Stimulated activated CD8-positive, alpha-beta memory T cell treated with anti-CD3 and anti-CD28 coated beads, Interleukin-4, amount 100 ng/mL, for 48 hours (primary cell): ENCODE measurements around the gene ZNF383.
"Not testable (repeated sequence)": the region's sequence is repeated elsewhere in the genome, so short reads cannot be mapped to it uniquely, and the experiment has no call there.

Source experiments
- DNase-seq: peaks from one replicate; pipeline ENCODE4 v3.0.0-alpha.2; 2020

The ZNF383 gene

GRCh38 chr19:37217775-37218591 lies at the start of gene ZNF383:
ZNF383 (plus strand) TSS chr19:37218214; CDS start chr19:37230454, 12,240 bp downstream.
- DNase-seq = peak; percentile 86

DNA sequence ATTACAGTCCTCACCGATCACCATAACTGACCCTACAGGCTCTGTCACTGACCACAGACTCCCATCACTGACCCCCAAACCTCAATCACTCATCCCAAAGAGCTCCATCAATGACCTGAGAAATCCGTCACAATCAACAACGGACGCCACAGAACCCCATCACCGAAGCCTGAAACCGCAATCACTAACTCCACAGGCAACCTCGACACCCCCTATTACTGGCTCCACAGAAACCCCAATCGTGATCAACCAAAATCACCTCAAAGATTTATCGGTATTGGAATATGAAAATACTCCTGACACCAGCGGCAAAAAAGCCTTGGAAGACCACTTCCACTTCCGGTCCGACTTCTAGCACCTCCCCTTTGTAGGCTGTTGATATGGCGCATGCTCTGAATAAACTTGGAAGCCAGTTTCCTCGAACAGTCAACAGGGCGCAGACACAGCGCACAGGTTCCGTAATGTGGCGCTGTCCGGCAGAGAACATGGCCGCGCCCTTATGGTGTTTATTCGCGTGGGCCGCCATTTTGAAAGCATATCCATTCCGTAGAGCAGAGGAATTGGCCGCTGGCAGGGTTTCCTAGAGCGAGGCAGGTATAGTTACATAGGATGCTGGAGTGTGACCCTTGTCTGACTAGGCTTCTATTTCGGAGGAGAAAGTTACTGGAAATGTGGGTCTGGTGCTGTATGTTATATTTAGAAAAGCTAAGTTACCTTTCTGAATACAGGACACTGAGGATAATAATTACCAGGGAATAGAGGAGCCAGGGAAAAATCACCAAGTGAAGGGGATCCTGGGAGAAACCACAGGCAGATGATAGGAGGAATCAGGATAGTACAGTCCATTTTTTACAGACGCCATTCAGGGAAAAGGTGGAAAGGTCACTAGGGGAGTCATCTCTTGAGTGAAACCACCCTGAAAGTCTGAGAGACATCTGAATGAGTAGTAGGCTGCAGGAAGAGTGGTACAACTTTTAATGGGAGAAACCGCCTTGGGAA lies 45.3 kb upstream of the ZNF383 start, which contains the start of gene ZNF585A:
TSS of gene ZNF585A (minus strand) at position 328 of the 999 bp plus-strand sequence. CDS start 2,785 bp downstream, outside the sequence.
- peak; percentile 88 for DNase-seq

GRCh38 chr19:37186071-37186470 lies 31.9 kb upstream of the ZNF383 start:
- not testable (repeated sequence) for DNase-seq

- DNase-seq = not testable (repeated sequence)
These were observed 22.8 kb upstream of the ZNF383 start for GRCh38 chr19:37195248-37195647.

- not testable (repeated sequence) for DNase-seq
These were observed 20.9 kb upstream of the ZNF383 start for GRCh38 chr19:37197115-37197514.

DNA sequence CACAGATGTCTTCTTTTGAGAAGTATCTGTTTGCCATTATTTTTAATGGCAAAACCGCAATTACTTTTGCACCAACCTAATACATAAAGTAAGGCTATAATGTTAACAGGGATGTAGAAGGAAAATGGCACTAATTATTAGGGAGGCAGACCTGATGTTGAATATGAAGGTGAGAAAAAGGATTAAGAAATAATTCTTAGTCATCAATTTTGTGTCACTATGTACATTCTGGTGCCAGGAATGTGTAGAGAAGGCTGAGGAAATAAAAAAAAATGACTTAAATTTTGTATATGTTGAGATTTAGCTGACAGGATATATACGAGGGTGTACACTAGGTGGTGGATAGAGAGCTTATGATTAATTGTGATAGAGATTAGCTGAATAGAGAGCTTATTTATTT lies 20.2 kb upstream of the ZNF383 start:
- DNase-seq = no peak

DNA sequence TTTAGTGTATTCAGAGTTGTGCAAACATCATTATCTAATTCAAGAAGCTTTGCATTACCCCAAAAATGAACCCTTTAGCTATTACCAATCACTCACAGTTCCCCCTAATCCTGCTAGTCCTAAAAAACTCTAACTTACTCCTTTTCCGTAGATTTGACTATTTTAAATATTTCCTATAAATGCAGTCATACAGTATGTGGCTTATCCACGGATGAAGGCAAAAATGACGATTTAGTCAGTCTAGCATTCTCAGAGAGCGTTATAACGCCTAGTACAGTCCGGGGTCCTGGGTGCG lies 587 bp upstream of the ZNF383 start:
- DNase-seq = no peak

DNA sequence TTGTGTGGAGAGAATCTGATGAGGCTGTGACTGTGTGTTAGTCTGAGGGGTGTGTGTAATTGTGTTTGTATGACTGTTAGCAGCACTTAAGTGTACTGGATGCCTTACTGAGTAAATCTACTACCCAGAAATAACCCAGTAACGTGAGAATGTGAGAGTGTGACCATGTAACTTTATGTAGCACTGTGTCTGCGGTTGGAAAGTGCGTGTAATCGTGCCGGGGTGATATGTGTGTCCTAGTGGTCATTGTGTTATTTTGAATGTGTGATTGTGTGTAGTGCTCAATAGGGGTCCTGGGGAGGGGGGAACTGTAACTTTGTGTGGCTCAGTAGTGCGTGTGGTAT lies 550 bp downstream of the ZNF383 start:
- DNase-seq = peak; percentile 39

DNA sequence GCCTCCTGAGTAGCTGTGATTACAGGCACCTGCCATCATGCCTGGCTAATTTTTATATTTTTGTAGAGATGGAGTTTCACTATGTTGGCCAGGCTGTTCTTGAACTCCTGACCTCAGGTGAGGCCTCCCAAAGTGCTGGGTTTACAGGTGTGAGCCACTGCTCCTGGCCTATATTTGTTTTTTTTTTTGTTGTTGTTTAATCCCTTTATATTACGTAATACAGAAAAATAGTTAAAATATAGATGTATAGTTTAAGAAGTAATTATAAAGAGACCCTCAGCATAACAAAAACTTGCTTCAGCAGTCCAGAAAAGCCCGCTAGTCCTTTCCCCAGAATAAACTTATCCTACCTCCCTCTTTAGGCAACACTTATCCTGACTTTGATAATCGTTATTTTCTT lies 2.4 kb downstream of the ZNF383 start:
- DNase-seq = no peak

GRCh38 chr19:37221136-37221535 lies 3.1 kb downstream of the ZNF383 start:
- DNase-seq = no peak

DNA sequence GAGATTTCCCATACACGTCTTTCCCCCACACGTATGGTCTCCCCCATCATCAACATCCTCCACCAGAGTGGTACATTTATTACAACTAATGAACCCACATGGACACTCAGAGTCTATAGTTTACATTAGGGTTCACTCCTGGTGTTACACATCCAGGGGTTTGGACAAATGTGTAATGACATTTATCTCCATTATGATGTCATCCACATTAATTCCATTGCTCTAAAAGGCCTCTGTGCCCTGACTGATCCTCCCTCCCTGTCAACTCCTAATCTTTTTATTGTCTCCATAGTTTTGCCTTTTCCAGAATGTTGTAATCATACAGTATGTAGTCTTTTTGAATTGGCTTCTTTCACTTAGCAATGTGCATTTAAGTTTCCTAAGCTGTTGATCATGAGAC lies 8.2 kb downstream of the ZNF383 start:
- DNase-seq = no peak

DNA sequence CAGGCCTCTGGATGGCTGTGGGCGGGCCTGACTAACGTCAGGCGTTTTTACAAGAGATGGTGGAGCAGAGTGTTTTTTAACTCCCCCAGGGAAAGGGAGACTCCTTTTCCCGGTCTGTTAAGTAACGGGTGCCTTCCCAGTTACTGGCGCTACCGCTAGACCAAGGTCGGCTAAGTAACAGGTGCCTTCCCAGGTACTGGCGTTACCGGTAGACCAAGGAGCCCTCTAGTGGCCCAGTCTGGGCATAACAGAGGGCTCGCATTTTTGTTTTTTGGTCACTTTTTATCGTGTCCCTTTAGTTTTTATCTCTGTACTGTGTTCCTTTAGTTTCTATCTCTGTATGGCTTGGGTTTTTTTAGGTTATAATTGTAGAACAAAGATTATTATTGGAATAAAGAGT lies 10.0 kb downstream of the ZNF383 start:
- DNase-seq = peak; percentile 59

GRCh38 chr19:37243206-37243632 lies 25.2 kb downstream of the ZNF383 start:
- no peak for DNase-seq

- peak; percentile 34 for DNase-seq
These were observed 33.6 kb downstream of the ZNF383 start for GRCh38 chr19:37251308-37252229.

DNA sequence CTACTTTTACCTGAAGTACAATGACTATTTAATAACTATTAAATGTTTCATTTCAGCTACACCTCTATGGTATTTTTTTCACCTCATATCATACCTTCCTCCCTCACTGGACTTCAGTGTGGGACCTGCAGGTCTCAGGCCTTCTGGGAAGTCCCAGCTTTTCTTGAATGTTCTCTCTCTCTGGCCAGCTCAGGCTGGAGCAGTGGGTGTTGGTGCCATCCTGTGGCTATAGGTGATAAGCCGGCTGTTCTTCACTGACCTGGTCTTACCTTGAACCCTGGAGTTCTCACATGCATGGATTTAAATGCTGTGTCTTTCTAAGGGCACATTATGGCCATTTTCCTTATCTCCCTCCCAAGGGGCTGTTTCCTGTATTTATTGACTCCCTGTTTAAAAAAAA lies 45.0 kb downstream of the ZNF383 start:
- DNase-seq = not testable (repeated sequence)

DNA sequence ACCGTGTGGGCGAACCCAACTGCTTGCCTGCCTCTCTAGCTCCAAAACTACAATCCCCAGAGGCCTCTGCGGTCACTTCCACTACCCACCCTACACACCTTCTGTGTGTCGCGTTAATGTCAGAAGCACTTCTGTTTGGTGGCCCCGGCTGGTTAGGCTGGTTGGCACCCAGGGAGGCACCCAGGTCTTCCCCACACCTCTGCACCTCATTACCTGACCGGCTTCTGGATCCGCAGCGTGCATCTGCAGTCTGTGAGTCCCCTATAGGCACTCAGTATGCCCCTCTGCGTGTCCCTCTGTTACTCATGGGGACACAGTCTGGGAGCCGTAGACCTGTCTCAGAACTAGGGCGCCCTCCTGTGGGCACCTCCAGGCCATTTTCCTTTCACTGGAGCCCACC lies 49.0 kb downstream of the ZNF383 start:
- not testable (repeated sequence) for DNase-seq

DNA sequence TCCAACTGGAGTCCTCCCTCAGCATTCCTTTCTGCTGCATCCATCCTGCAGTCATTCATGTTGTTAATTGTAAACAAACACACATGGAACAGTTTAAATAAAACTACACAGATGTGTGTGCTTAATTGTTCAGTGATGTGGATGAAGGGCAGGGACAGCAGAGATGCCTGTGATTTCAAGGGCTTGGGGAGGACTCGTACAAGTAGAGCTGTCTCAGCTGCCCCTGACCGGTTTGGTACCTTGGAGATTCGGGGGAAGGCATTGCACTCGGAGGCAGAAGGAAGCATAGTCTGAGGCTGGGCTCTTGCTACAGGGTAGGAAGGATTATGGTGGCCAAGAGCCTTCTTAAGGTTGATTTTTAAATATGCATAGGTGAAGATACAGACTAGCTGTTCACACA lies 49.7 kb downstream of the ZNF383 start:
- not testable (repeated sequence) for DNase-seq

DNA sequence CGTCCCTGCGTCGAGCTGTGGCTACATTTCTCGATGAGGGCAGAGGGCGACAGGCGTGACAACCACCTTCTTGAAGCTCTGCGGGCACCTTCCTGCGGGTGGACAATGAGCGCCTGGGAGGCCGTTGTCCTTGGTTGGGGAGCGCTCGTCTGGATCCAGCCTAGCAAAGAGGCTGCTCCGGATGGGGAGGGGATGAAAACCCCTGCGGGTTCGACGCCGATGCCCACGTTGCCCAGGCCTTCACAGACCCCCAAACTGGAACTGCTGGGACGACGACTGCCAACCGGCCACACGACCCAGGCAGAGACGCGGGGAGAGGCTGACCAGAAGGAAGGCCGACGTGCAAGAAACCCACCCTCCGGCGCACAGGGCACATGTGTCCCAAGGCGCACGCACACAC lies 62.6 kb downstream of the ZNF383 start:
- DNase-seq = not testable (repeated sequence)

GRCh38 chr19:37284020-37284419 lies 66.0 kb downstream of the ZNF383 start:
- DNase-seq = not testable (repeated sequence)

DNA sequence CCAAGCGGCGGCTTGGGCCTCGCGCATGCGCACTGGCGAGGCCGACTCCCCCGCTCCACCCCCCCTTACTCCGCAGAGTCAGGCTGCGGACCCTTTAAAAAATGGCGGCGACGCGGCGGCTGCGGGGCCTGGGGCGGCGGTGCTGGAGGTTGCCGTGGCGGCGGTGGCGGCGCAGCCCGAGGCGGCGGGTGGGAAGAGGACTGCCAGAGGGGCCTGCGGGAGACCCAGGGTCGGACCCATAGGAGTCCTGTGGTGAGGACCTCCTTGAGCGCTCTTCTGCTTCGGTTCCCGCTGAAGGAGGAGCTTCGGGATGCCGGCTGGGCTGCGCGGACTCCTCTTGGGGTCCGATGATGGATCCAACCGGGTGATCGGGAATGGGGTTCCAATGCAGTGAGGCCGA lies 71.2 kb downstream of the ZNF383 start:
- not testable (repeated sequence) for DNase-seq

DNA sequence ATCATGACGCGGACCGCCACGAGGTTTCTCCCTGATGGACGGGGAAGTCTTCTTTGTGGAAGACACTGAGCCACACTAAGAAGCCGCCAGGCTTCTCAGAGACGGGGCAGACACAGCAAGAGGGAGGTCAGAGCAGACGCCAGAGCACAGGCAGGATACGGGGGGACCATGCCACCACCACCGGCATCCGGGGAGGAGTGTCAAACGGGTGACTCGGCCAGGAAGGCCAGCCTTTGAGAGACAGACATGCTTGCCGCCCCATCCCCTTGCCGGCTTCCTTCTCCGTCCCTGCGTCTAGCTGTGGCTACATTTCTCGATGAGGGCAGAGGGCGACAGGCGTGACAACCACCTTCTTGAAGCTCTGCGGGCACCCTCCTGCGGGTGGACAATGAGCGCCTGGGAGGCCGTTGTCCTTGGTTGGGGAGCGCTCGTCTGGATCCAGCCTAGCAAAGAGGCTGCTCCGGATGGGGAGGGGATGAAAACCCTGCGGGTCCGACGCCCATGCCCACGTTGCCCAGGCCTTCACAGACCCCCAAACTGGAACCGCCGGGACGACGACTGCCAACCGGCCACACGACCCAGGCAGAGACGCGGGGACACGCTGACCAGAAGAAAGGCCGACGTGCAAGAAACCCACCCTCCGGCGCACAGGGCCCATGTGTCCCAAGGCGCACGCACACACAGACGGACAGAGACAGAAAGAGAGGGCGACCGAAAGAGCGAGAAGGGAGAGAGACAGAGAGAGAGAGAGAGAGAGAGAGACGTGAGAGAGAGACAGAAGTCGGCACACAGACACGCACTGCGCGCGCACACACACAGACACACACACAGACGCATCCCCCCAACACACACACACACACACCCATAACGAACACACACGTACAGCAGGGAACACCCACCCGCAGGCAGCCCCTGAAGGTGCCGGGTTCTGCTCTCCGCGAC lies 75.3 kb downstream of the ZNF383 start:
- DNase-seq = peak; percentile 63
